HG03139 (cell line): Measurements from ENCODE around the gene CBY1.
A peak's percentile ranks its signal among the peaks of the same experiment; 100 is the strongest.

Source experiments
- ATAC-seq: cut with Tn5 transposase; IDR thresholded peaks from one replicate; pipeline ENCODE4 v1.9.1; 2021; ENCODE audit not compliant: unreplicated experiment

CBY1 gene

GRCh38 chr22:38649841-38650522, 6.5 kb upstream of the CBY1 start:
- ATAC-seq: no peak

- ATAC-seq: no peak
Observed at GRCh38 chr22:38652859-38653258, 3.6 kb upstream of the CBY1 start.

GRCh38 chr22:38653741-38654140, 2.7 kb upstream of the CBY1 start:
- ATAC-seq: no peak

- ATAC-seq: peak; percentile 10
Observed at GRCh38 chr22:38655519-38656255, 751 bp upstream of the CBY1 start.

- no peak for ATAC-seq
Observed at GRCh38 chr22:38657045-38657909, 839 bp downstream of the CBY1 start.

GRCh38 chr22:38674888-38675287, 18.4 kb downstream of the CBY1 start:
- ATAC-seq: no peak

GRCh38 chr22:38675833-38676232, 19.4 kb downstream of the CBY1 start:
- no peak for ATAC-seq

- peak; percentile 90 for ATAC-seq
Observed at GRCh38 chr22:38681582-38682335, 25.3 kb downstream of the CBY1 start, which contains the start of gene TOMM22. Gene TOMM22, plus strand, starts transcription at chr22:38681957. Its CDS starts 22 bp downstream, at chr22:38681979.

- ATAC-seq: no peak
Observed at GRCh38 chr22:38684895-38685294, 28.5 kb downstream of the CBY1 start.

- ATAC-seq: no peak
Observed at GRCh38 chr22:38685761-38686160, 29.3 kb downstream of the CBY1 start.

- no peak for ATAC-seq
Observed at GRCh38 chr22:38689651-38690050, 33.2 kb downstream of the CBY1 start.

- ATAC-seq: no peak
Observed at GRCh38 chr22:38694049-38694448, 37.6 kb downstream of the CBY1 start.

- ATAC-seq: no peak
Observed at GRCh38 chr22:38694940-38695339, 38.5 kb downstream of the CBY1 start.

- ATAC-seq: no peak
Observed at GRCh38 chr22:38696606-38697424, 40.4 kb downstream of the CBY1 start.

- ATAC-seq: no peak
Observed at GRCh38 chr22:38697425-38698089, 41.1 kb downstream of the CBY1 start.

- no peak for ATAC-seq
Observed at GRCh38 chr22:38698407-38699094, 42.1 kb downstream of the CBY1 start.

GRCh38 chr22:38699143-38699542, 42.7 kb downstream of the CBY1 start:
- no peak for ATAC-seq

GRCh38 chr22:38699784-38700183, 43.3 kb downstream of the CBY1 start:
- ATAC-seq: no peak

GRCh38 chr22:38700270-38700788, 43.9 kb downstream of the CBY1 start:
- ATAC-seq: no peak
